Measurements from ENCODE around the gene CASZ1. TPM values are rescaled to one million over a fixed set of nuclear protein-coding genes. Genes with fewer than 3 reads are reported as not detected.

Gene CASZ1
- total RNA-seq, 1 donor from 2014 or later = 3.4 TPM

DNA sequence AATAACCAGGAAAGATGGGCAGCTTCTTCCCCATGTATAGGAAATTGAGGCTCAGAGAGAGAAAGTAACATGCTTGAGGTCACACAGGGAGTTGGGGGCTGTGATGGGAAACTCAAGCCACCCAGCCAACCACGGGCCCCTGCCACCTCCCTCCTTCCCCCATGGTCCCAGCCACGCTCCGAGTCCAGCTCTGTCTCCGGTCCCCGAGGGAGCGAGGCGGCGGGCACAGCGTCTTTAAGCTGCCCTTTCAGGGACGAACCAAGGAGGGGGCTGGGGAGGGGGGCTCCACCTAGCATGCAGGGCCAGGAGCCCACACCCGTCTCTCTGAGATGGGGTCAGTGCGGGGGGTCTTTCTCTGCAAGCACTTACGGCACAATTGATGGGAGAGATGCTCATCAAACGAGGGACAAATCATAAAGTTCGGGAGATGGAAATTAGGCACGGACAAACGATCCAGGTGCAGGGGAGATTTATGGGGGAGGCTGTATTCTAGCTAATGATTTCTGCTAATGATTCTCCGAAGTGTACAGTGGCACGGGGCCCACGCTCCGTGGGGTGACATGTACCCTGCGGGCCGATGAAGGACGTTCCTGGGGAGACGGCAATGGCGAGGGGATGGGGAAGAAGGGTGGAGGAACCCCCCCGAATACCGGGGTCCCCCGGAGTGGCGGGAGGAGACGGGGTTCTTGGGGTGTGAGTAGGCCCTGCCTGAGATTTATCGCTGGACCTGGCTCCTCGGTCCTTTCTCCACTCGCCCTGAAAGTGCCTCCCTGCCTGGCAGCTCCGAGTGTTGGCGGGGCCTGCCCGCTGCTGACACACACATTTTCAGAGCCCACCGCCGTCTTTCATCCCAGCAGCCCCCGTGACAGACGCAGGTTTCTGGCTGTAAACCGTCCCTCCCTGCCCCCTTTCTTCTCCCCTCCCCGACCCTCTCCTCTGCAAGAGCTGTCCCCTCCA lies 31.2 kb upstream of the CASZ1 start:
- no peaks in the 10 kb centered on the region for H3K36me3 Mint-ChIP-seq
- H2AFZ ChIP-seq (replicated peaks) = no peak overlapping the region
- H3K9me3 Mint-ChIP-seq = no peaks in the 10 kb centered on the region

GRCh38 chr1:10825592-10825991 lies 29.1 kb upstream of the CASZ1 start:
- H3K4me2 ChIP-seq = no peak overlapping the region
- no peaks in the 10 kb centered on the region for H3K36me3 ChIP-seq
- no peaks in the 10 kb centered on the region for H3K9me3 ChIP-seq (ENCODE audit: low read depth)
- Mint-ChIP-seq H3K4me3 (no peak overlapping the region), H3K27me3 (ENCODE audit: insufficient read depth, low read depth) (peaks cover 16% of the 10 kb centered on the region), H3K36me3 (no peaks in the 10 kb centered on the region), H3K9me3 (no peaks in the 10 kb centered on the region), H3K27ac (no peak overlapping the region), H3K4me1 (peaks cover 41% of the 10 kb centered on the region)
- peaks cover 25% of the 10 kb centered on the region for H3K4me1 ChIP-seq
- no peak overlapping the region for H3K9ac ChIP-seq
- peaks cover 6% of the 10 kb centered on the region for H3F3A ChIP-seq (ENCODE audit: low read depth)
- no peak for DNase-seq (ENCODE audit: low spot score)
- no peaks in the 10 kb centered on the region for H4K20me1 ChIP-seq (ENCODE audit: low read depth)
- H2AFZ ChIP-seq (replicated peaks) = no peak overlapping the region
- no peak overlapping the region for H3K27ac ChIP-seq
- H3K79me2 ChIP-seq (ENCODE audit: low read depth) = no peaks in the 10 kb centered on the region
- no peak for TF ChIP-seq EZH2 (IDR thresholded peaks at IDR 0.05)
- TF ChIP-seq EZH2phosphoT487 (IDR thresholded peaks at IDR 0.05) = no peak
- TF ChIP-seq, protein P1, sequence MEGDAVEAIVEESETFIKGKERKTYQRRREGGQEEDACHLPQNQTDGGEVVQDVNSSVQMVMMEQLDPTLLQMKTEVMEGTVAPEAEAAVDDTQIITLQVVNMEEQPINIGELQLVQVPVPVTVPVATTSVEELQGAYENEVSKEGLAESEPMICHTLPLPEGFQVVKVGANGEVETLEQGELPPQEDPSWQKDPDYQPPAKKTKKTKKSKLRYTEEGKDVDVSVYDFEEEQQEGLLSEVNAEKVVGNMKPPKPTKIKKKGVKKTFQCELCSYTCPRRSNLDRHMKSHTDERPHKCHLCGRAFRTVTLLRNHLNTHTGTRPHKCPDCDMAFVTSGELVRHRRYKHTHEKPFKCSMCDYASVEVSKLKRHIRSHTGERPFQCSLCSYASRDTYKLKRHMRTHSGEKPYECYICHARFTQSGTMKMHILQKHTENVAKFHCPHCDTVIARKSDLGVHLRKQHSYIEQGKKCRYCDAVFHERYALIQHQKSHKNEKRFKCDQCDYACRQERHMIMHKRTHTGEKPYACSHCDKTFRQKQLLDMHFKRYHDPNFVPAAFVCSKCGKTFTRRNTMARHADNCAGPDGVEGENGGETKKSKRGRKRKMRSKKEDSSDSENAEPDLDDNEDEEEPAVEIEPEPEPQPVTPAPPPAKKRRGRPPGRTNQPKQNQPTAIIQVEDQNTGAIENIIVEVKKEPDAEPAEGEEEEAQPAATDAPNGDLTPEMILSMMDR (IDR thresholded peaks at IDR 0.05) = no peak
- no peaks in the 10 kb centered on the region for H3K27me3 ChIP-seq
- H3K4me3 ChIP-seq = no peak overlapping the region

More for the DNA sequence above, 31.2 kb upstream of the CASZ1 start:
- peaks cover 26% of the 10 kb centered on the region for H3K4me1 ChIP-seq
- peaks cover 42% of the 10 kb centered on the region for H3K4me1 Mint-ChIP-seq
- H3K27me3 Mint-ChIP-seq (ENCODE audit: insufficient read depth, low read depth) = peaks cover 24% of the 10 kb centered on the region
- peak overlapping the region; percentile 62 for H3K27ac Mint-ChIP-seq
- no peak for DNase-seq (ENCODE audit: low spot score)
- no peaks in the 10 kb centered on the region for H4K20me1 ChIP-seq (ENCODE audit: low read depth)
- no peaks in the 10 kb centered on the region for H3K36me3 ChIP-seq
- H3K9me3 ChIP-seq (ENCODE audit: low read depth) = no peaks in the 10 kb centered on the region
- H3K27me3 ChIP-seq = no peaks in the 10 kb centered on the region
- H3K4me3 Mint-ChIP-seq = no peak overlapping the region
- H3K4me2 ChIP-seq = no peak overlapping the region
- no peak overlapping the region for H3K4me3 ChIP-seq
- TF ChIP-seq EZH2 (IDR thresholded peaks at IDR 0.05) = no peak
- TF ChIP-seq EZH2phosphoT487 (IDR thresholded peaks at IDR 0.05) = no peak
- TF ChIP-seq, protein P1 (IDR thresholded peaks at IDR 0.05) = no peak
- no peak overlapping the region for H3K27ac ChIP-seq
- H3F3A ChIP-seq (ENCODE audit: low read depth) = peaks cover 11% of the 10 kb centered on the region
- H3K79me2 ChIP-seq (ENCODE audit: low read depth) = no peaks in the 10 kb centered on the region
- H3K9ac ChIP-seq = no peak overlapping the region

DNA sequence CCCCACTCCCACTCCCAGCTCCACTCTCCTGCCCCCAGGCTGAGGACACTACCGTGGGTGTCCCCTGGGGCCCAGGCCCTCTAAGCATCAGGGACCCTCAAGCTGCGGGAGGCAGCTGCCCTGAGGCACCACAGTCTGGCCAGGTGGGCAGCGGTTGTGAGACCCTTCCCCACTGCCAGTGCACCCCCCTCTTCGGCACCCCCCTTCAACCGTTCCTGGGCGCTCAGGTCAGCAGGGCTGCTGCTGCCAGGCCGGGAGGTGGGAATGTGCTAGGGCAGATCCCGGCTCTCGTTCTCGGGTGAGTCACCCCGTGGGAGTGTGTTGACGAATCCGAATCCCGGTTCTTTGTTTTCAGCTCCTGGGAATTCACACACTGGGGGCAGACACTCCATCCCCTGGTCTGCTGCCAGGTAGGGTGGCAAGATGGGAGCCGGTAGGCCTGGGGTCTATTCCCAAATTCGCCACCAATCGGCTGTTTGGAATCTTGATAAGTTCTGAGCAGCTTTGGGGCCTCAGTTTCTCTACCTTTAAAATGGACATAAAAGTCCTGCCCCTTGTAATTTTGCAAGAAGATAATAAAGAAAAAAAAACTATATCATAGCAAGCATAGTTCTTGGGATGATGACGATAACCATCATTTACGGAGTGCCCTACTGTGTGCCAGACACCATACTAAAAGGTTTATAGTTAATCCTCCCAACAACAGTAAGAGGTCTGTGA lies 28.5 kb upstream of the CASZ1 start:
- Histone ChIP-seq H3K4me3 (no peak overlapping the region), H3K9me3 (ENCODE audit: low read depth) (no peaks in the 10 kb centered on the region), H3K27ac (no peak overlapping the region), H3K27me3 (no peaks in the 10 kb centered on the region), H2AFZ (replicated peaks) (no peak overlapping the region), H3F3A (ENCODE audit: low read depth) (peaks cover 6% of the 10 kb centered on the region), H3K9ac (no peak overlapping the region), H3K36me3 (no peaks in the 10 kb centered on the region), H3K4me2 (no peak overlapping the region), H3K4me1 (peaks cover 19% of the 10 kb centered on the region), H3K79me2 (ENCODE audit: low read depth) (no peaks in the 10 kb centered on the region), H4K20me1 (ENCODE audit: low read depth) (no peaks in the 10 kb centered on the region)
- Mint-ChIP-seq H3K9me3 (no peaks in the 10 kb centered on the region), H3K4me3 (no peak overlapping the region), H3K27ac (no peak overlapping the region), H3K27me3 (ENCODE audit: insufficient read depth, low read depth) (peaks cover 16% of the 10 kb centered on the region), H3K36me3 (no peaks in the 10 kb centered on the region), H3K4me1 (peaks cover 38% of the 10 kb centered on the region)
- no peak for DNase-seq (ENCODE audit: low spot score)
- TF ChIP-seq EZH2 (IDR thresholded peaks at IDR 0.05) (no peak), EZH2phosphoT487 (IDR thresholded peaks at IDR 0.05) (no peak)
- TF ChIP-seq, protein P1 (IDR thresholded peaks at IDR 0.05) = no peak

All from neural progenitor cell (in vitro differentiated cells).